Epithelial cell of esophagus (primary cell): Measurements from ENCODE around the gene ERRFI1.
A peak's percentile ranks its signal among the peaks of the same experiment; 100 is the strongest.
"Not testable (repeated sequence)": the region's sequence is repeated elsewhere in the genome, so short reads cannot be mapped to it uniquely, and the experiment has no call there.

Experiments
- DNase-seq: peaks from one replicate; pipeline ENCODE4 v3.0.0; 2010; ENCODE audit warnings: low read depth
- H3K4me3 ChIP-seq: 2 replicates; pipeline ENCODE4 v1.5.1; 2011; ENCODE audit warnings: mild to moderate bottlenecking, low read length, control low read depth
- TF ChIP-seq, protein P1 (sequence below): IDR thresholded peaks from 2 replicates; pipeline ENCODE4 v1.5.1; 2011; ENCODE audit warnings: low read depth, mild to moderate bottlenecking, low read length, control low read depth, inconsistent platforms; ENCODE audit not compliant: insufficient read depth; ENCODE audit errors: missing control alignments

The ERRFI1 gene

DNA sequence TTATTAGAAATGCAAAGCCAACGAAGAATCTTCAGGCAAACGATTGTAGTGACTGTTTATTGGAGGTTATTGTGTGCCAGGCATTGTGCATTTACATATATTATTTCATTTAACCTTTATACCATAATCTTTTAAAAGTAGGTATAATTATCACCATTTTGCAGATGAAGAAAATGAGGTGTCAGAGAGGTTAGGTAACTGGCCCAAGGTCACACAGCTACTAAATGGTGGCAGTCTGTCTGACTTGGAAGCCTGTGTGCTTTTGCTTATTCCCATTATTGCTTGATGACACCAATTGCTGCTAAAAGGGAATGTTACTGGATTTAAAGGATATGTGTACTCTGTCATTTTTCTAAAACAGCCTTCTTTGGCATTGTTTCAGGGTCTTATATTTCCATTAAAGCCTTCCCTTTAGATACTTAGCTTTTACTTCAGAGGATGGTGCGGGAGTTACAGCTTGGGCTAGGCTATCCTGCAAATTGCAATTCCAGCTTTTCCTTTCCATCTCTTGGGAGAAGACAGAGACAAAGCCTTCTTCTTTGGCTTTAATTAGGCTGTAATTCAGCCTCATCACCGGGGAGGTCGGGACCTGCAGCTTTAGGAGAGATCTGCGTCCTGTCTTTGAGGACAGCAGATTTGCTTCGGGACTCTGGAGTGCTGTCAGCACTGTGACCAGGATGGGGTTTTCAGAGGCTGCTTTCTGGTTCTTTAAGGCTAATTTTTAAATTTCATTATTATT, 37.4 kb upstream of the ERRFI1 start:
- TF ChIP-seq, protein P1, sequence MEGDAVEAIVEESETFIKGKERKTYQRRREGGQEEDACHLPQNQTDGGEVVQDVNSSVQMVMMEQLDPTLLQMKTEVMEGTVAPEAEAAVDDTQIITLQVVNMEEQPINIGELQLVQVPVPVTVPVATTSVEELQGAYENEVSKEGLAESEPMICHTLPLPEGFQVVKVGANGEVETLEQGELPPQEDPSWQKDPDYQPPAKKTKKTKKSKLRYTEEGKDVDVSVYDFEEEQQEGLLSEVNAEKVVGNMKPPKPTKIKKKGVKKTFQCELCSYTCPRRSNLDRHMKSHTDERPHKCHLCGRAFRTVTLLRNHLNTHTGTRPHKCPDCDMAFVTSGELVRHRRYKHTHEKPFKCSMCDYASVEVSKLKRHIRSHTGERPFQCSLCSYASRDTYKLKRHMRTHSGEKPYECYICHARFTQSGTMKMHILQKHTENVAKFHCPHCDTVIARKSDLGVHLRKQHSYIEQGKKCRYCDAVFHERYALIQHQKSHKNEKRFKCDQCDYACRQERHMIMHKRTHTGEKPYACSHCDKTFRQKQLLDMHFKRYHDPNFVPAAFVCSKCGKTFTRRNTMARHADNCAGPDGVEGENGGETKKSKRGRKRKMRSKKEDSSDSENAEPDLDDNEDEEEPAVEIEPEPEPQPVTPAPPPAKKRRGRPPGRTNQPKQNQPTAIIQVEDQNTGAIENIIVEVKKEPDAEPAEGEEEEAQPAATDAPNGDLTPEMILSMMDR, result no peak
- H3K4me3 ChIP-seq, result no peak overlapping the region

DNA sequence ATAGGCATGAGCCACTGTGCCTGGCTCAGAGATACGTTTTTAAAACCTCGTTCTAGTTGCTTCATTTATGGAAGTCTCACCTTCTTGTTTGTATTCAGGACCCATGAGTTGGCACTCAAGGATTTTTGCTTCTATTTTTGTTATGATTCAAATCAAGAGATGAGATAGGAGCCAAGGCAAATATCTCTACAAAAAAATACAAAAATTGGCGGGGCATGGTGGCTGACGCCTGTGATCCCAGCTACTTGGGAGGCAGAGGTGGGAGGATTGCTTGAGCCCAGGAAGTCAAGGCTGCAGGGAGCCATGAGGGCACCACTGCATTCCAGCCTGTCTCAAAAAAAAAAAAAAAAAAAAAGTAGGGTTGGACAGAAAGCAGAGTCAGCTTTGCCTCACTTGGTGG, 36.8 kb upstream of the ERRFI1 start:
- H3K4me3 ChIP-seq, result no peak overlapping the region
- no peak for DNase-seq
- TF ChIP-seq, protein P1, result no peak

More for the DNA sequence above, 37.4 kb upstream of the ERRFI1 start:
- DNase-seq, result no peak

DNA sequence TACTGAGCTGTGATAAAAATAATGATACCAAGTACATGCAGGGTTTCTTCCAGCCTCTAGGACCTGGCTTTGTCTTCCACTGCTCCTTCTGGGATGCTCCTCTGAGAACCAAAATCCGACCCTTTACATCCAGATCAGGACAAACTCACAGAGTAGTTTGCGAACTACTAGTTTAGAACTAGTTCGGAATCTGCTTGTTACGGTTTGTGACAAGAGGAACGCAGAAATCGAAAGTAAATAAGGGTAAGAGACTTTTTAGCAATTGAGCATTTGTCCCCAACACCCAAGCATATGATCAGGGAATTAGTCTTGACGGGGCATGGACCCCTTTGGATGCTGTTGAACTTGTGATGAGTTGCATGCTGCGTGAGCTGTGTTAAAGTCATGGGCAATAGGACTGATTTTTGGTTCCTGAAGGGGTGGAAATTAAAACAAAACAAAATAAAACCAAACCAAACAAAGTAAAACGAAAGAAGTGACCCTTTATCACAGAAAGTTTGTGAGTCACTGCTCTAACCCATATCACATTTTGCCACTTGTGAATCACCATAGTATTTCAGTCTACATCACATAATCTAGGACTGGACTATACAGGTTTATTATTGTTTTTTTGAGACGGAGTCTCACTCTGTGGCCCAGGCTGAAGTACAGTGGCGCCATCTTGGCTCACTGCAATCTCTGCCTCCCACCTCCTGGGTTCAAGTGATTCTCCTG, 35.7 kb upstream of the ERRFI1 start:
- DNase-seq, result peak; percentile 65
- no peak overlapping the region for H3K4me3 ChIP-seq
- TF ChIP-seq, protein P1, result peak; percentile 33

DNA sequence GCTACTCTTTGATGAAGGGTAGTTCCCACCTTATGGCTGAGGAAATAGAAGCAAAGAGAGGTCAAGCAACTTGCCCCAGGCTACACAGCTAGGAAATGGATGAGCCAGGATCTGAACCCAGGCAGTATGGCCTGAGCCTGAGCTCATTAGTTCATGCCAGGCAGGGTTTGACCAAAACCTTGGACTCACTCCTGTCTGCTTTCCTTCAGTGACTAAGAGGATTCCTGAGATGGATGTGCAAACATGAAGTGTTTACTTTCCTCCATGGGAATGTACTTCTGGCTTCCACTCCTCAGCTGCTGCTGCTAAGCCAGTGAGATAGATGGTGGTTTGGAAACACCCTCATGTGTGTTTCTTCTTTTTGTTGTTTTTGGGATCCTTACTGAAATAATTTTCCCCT, 35.1 kb upstream of the ERRFI1 start:
- TF ChIP-seq, protein P1, result no peak
- peak; percentile 94 for DNase-seq
- H3K4me3 ChIP-seq, result no peak overlapping the region

DNA sequence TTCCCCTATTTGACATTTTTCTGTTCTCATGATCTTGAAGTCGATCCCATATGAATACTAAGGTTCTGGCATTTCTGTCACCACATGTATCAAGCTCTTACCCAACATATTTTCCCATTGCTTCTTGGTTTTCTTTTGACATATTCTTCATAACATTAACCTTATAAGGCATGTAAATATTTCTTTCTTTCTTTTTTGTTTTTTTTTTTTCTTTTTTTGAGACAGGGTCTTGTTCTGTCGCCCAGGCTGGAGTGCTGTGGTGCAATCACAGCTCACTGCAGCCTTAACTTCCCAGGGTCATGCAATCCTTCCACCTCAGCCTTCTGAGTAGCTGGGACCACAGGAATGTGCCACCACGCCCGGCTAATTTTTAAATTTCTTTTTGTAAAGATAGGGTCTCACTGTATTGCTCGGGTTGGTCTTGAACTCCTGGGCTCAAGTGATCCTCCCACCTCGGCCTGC, 33.1 kb upstream of the ERRFI1 start:
- DNase-seq, result peak; percentile 27
- no peak overlapping the region for H3K4me3 ChIP-seq
- TF ChIP-seq, protein P1, result no peak

DNA sequence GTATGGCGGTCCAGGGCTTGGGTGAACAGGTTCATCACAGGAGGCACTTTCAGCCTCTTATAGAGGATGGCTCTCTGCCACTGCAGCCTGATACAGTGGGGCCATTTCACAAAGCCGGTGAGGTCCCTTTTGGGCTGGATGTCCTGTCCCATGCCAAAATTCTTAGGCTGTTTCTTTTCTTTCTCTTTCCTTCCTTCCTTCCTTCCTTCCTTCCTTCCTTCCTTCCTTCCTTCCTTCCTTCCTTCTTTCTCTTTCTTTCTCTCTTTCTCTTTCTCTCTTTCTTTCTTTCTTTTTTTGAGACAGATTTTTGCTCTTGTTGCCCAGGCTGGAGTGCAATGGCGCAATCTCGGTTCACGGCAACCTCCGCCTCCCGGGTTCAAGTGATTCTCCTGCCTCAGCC, 31.7 kb upstream of the ERRFI1 start:
- not testable (repeated sequence) for H3K4me3 ChIP-seq, DNase-seq

DNA sequence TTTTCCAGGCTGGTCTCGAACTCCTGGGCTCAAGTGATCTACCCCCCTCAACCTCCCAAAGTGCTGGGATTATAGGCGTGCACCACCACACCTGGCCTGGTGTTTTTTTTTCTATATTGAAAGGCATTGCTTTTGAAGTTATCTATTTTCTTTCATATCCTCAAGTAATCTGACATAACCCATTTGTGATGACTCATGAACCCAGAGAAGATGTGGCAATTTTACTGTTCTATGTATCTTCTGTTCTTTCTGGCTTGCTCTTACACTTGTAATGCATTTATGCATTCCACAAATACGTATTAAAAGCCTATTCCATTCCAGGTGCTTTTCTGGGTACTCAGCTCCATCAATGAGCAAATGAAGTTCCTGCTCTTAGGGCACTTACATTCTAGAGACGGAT, 29.9 kb upstream of the ERRFI1 start:
- no peak overlapping the region for H3K4me3 ChIP-seq
- TF ChIP-seq, protein P1, result no peak
- peak; percentile 89 for DNase-seq
